PC-9 (cell line): ENCODE results near the gene GALNT16. TPM values are rescaled to one million over a fixed set of nuclear protein-coding genes. Genes with fewer than 3 reads are reported as not detected.

Experiments used
- BruUV-seq: library from RNA; stranded (reverse); fragments of 400-500 nt; replicated peaks from 2 replicates; lab custom pipeline; 2021; lab: Mats Ljungman, UMichigan
- CTCF ChIA-PET: fragments of 300-600 bp; sonication (Branson Sonifier 250); formaldehyde crosslinking; loops from one replicate; lab custom pipeline; 2022; ENCODE audit warnings: antibody characterized with exemption; lab: Charles Lee
- POLR2A ChIA-PET: fragments of 300-600 bp; sonication (Branson Sonifier 250); formaldehyde crosslinking; loops from one replicate; lab custom pipeline; 2022; ENCODE audit warnings: antibody characterized with exemption; ENCODE audit not compliant: unreplicated experiment; lab: Charles Lee
- DNase-seq, 2 experiments: peaks; one replicate each; pipeline versions ENCODE4 v3.0.0 to v3.0.0-alpha.2; 2015 to 2022; ENCODE audit warnings: mixed read lengths in 1 of 2
- H2AFZ ChIP-seq: fragments of 200-600 bp; sonication (generic); 2 replicates; pipeline ENCODE4 v1.8.1; 2017; ENCODE audit warnings: antibody characterized with exemption
- H3F3A ChIP-seq: fragments of 200-600 bp; sonication (generic); 2 replicates; pipeline ENCODE4 v1.8.1; 2017; ENCODE audit warnings: antibody characterized with exemption, mild to moderate bottlenecking, low read depth; ENCODE audit not compliant: insufficient read depth
- H3K27ac ChIP-seq: fragments of 200-600 bp; sonication (generic); 2 replicates; pipeline ENCODE4 v1.6.1; 2016; ENCODE audit warnings: mixed run types
- H3K27me3 ChIP-seq: fragments of 200-600 bp; sonication (generic); 2 replicates; pipeline ENCODE4 v1.6.1; 2016; ENCODE audit warnings: low read depth, mixed run types; ENCODE audit not compliant: insufficient read depth
- H3K36me3 ChIP-seq: fragments of 200-600 bp; sonication (generic); 2 replicates; pipeline ENCODE4 v1.6.1; 2016; ENCODE audit warnings: low read depth, mixed run types
- H3K4me1 ChIP-seq: fragments of 200-600 bp; sonication (generic); replicated peaks from 2 replicates; pipeline ENCODE4 v1.6.1; 2016; ENCODE audit warnings: mixed run types; ENCODE audit not compliant: insufficient read depth
- H3K4me2 ChIP-seq: fragments of 200-600 bp; sonication (generic); 2 replicates; pipeline ENCODE4 v1.6.1; 2017; ENCODE audit warnings: mixed run types
- H3K4me3 ChIP-seq: fragments of 200-600 bp; sonication (generic); 2 replicates; pipeline ENCODE4 v1.6.1; 2016; ENCODE audit warnings: mixed run types
- H3K79me2 ChIP-seq: fragments of 200-600 bp; sonication (generic); 2 replicates; pipeline ENCODE4 v1.6.1; 2017; ENCODE audit warnings: low read depth, mixed run types
- H3K9me2 ChIP-seq: fragments of 200-600 bp; sonication (generic); 2 replicates; pipeline ENCODE4 v1.8.1; 2017; ENCODE audit warnings: mild to moderate bottlenecking; ENCODE audit not compliant: insufficient read depth
- H3K9me3 ChIP-seq: fragments of 200-600 bp; sonication (generic); 2 replicates; pipeline ENCODE4 v1.8.1; 2016; ENCODE audit warnings: low read depth; ENCODE audit not compliant: insufficient read depth
- H4K20me1 ChIP-seq: fragments of 200-600 bp; sonication (generic); 2 replicates; pipeline ENCODE4 v1.8.1; 2017; ENCODE audit not compliant: insufficient read depth
- CTCF ChIP-seq: fragments of 200-600 bp; sonication (generic); conservative IDR thresholded peaks from 2 replicates; pipeline ENCODE4 v1.6.1; 2017; ENCODE audit warnings: mixed run types, antibody characterized with exemption, mild to moderate bottlenecking, moderate library complexity
- EZH2 ChIP-seq: fragments of 200-600 bp; sonication (generic); IDR thresholded peaks from 2 replicates; pipeline ENCODE4 v1.8.0; 2017; ENCODE audit warnings: antibody characterized with exemption, low read depth
- intact Hi-C: fragments of 100-400 bp; cut with micrococcal nuclease; formaldehyde crosslinking; loops from one replicate; pipeline ENCODE4 v1.10.0; 2022; ENCODE audit not compliant: unreplicated experiment
- total RNA-seq: library from RNA; stranded (reverse); gene quantifications from 2 replicates; pipeline ENCODE4 v1.2.3, GENCODE V29; 2021

Gene GALNT16
- total RNA-seq, 1 experiment from 2014 or later, result 22.8 TPM

- no peak overlapping the region for H3K27ac ChIP-seq
- H3K4me1 ChIP-seq, result no peaks in the 10 kb centered on the region
- no peaks in the 10 kb centered on the region for H4K20me1 ChIP-seq
- TF ChIP-seq EZH2 (no peak), CTCF (no peak)
- H3K4me2 ChIP-seq, result no peak overlapping the region
- no peak overlapping the region for H2AFZ ChIP-seq
- H3K36me3 ChIP-seq, result no peaks in the 10 kb centered on the region
- no TSS peak for BruUV-seq
- H3K27me3 ChIP-seq, result no peaks in the 10 kb centered on the region
- no peak overlapping the region for H3K4me3 ChIP-seq
- H3K9me2 ChIP-seq, result no peaks in the 10 kb centered on the region
- POLR2A ChIA-PET, result no interaction called here
- DNase-seq, result no peak
- CTCF ChIA-PET, result no interaction called here
- no peaks in the 10 kb centered on the region for H3K9me3 ChIP-seq
- intact Hi-C loops, result no loop called here
- H3K79me2 ChIP-seq, result no peaks in the 10 kb centered on the region
- H3F3A ChIP-seq, result no peaks in the 10 kb centered on the region
These were observed 98.4 kb downstream of the GALNT16 start for GRCh38 chr14:69358233-69358963.

GRCh38 chr14:69358966-69359365 is 99.0 kb downstream of the GALNT16 start:
- Histone ChIP-seq H3K4me2 (no peak overlapping the region), H3F3A (no peaks in the 10 kb centered on the region), H3K4me3 (no peak overlapping the region), H3K27ac (no peak overlapping the region), H3K27me3 (no peaks in the 10 kb centered on the region), H3K36me3 (no peaks in the 10 kb centered on the region), H2AFZ (no peak overlapping the region), H3K9me3 (no peaks in the 10 kb centered on the region), H3K79me2 (no peaks in the 10 kb centered on the region), H3K4me1 (no peaks in the 10 kb centered on the region), H3K9me2 (no peaks in the 10 kb centered on the region), H4K20me1 (no peaks in the 10 kb centered on the region)
- CTCF ChIA-PET, result no interaction called here
- intact Hi-C loops, result no loop called here
- BruUV-seq, result no TSS peak
- TF ChIP-seq CTCF (no peak), EZH2 (no peak)
- no peak for DNase-seq
- POLR2A ChIA-PET, result no interaction called here

- intact Hi-C loops, result no loop called here
- Histone ChIP-seq H3K4me1 (no peaks in the 10 kb centered on the region), H3K4me2 (no peak overlapping the region), H3K36me3 (no peaks in the 10 kb centered on the region), H3F3A (no peaks in the 10 kb centered on the region), H3K27me3 (no peaks in the 10 kb centered on the region), H3K9me3 (no peaks in the 10 kb centered on the region), H3K9me2 (no peaks in the 10 kb centered on the region), H3K79me2 (no peaks in the 10 kb centered on the region), H2AFZ (no peak overlapping the region), H3K27ac (no peak overlapping the region), H3K4me3 (no peak overlapping the region), H4K20me1 (no peaks in the 10 kb centered on the region)
- TF ChIP-seq EZH2 (no peak), CTCF (no peak)
- no peak for DNase-seq
- CTCF ChIA-PET, result no interaction called here
- no TSS peak for BruUV-seq
- POLR2A ChIA-PET, result no interaction called here
These were observed 100.6 kb downstream of the GALNT16 start for GRCh38 chr14:69360438-69361108.
